Camera-type eye (tissue), 1 donor: ENCODE results near the gene C12orf56. TPM values are rescaled to one million over a fixed set of nuclear protein-coding genes. Genes with fewer than 3 reads are reported as not detected.

ENCODE experiments used
- total RNA-seq: library from RNA; depleted of rRNA; stranded (reverse); fragments of >200 nt; gene quantifications from one replicate; pipeline ENCODE4 v1.2.3, GENCODE V29; 2014

Gene C12orf56
- 4.0 TPM for total RNA-seq

GRCh38 chr12:64390275-64390851 is at the start of gene C12orf56:
C12orf56 (minus strand) TSS chr12:64390758; CDS start chr12:64390565, 193 bp downstream.

GRCh38 chr12:64403707-64404469 is 13.3 kb upstream of the C12orf56 start, which contains the start of gene XPOT:
XPOT (plus strand) TSS chr12:64404392; CDS start chr12:64410036, 5,644 bp downstream.

GRCh38 chr12:64222009-64222765 is 168.4 kb downstream of the C12orf56 start, which contains the start of gene KICS2:
KICS2 (minus strand) TSS chr12:64222296; CDS start chr12:64222237, 59 bp downstream.

Other genes with a start within 250 kb of the C12orf56 start
- 9.1 TPM for gene KICS2, start 168.5 kb downstream of the C12orf56 start, total RNA-seq
- gene XPOT, start 13.6 kb upstream of the C12orf56 start, total RNA-seq: 75.8 TPM
- 37.0 TPM for gene TBK1, start 61.4 kb upstream of the C12orf56 start, total RNA-seq
- gene RASSF3, start 219.7 kb upstream of the C12orf56 start, total RNA-seq: 22.7 TPM